GM18508 (cell line): ENCODE measurements around the gene NPAS3.
A peak's percentile ranks its signal among the peaks of the same experiment; 100 is the strongest.

Source experiments
- ATAC-seq: cut with Tn5 transposase; IDR thresholded peaks from one replicate; pipeline ENCODE4 v1.9.1; 2021; ENCODE audit warnings: moderate number of reproducible peaks; ENCODE audit not compliant: insufficient read depth, unreplicated experiment

Gene NPAS3

GRCh38 chr14:33790996-33791395 is 852.3 kb downstream of the NPAS3 start:
- no peak for ATAC-seq

- ATAC-seq: peak; percentile 66
Measured at GRCh38 chr14:33792009-33792719, 853.5 kb downstream of the NPAS3 start.

- no peak for ATAC-seq
Measured at GRCh38 chr14:33792720-33793368, 854.2 kb downstream of the NPAS3 start.

- ATAC-seq: no peak
Measured at GRCh38 chr14:33793398-33794110, 854.9 kb downstream of the NPAS3 start.

GRCh38 chr14:33794791-33795305 is 856.2 kb downstream of the NPAS3 start:
- ATAC-seq: no peak

- no peak for ATAC-seq
Measured at GRCh38 chr14:33796356-33796755, 857.7 kb downstream of the NPAS3 start.

- ATAC-seq: no peak
Measured at GRCh38 chr14:33799705-33800570, 861.3 kb downstream of the NPAS3 start.

- ATAC-seq: no peak
Measured at GRCh38 chr14:33800735-33801163, 862.1 kb downstream of the NPAS3 start.

GRCh38 chr14:33802737-33803136 is 864.1 kb downstream of the NPAS3 start:
- no peak for ATAC-seq

GRCh38 chr14:33805593-33805992 is 866.9 kb downstream of the NPAS3 start:
- no peak for ATAC-seq

GRCh38 chr14:33806905-33807304 is 868.2 kb downstream of the NPAS3 start:
- ATAC-seq: no peak

GRCh38 chr14:33808187-33808586 is 869.5 kb downstream of the NPAS3 start:
- ATAC-seq: no peak

GRCh38 chr14:33809396-33809981 is 870.8 kb downstream of the NPAS3 start:
- no peak for ATAC-seq

- no peak for ATAC-seq
Measured at GRCh38 chr14:33810308-33810707, 871.6 kb downstream of the NPAS3 start.

- no peak for ATAC-seq
Measured at GRCh38 chr14:33811721-33812120, 873.0 kb downstream of the NPAS3 start.

GRCh38 chr14:33812181-33812580 is 873.5 kb downstream of the NPAS3 start:
- no peak for ATAC-seq

- ATAC-seq: no peak
Measured at GRCh38 chr14:33812601-33813000, 873.9 kb downstream of the NPAS3 start.

GRCh38 chr14:33814010-33814409 is 875.3 kb downstream of the NPAS3 start:
- no peak for ATAC-seq

- no peak for ATAC-seq
Measured at GRCh38 chr14:33833706-33834465, 895.2 kb downstream of the NPAS3 start.
